Right atrium auricular region (tissue), 2 donors: Measurements from ENCODE around the gene SLIT1. TPM values are rescaled to one million over a fixed set of nuclear protein-coding genes. Genes with fewer than 3 reads are reported as not detected.

ENCODE experiments used
- DNase-seq: peaks from one replicate; pipeline ENCODE4 v3.0.0-alpha.2; 2019; ENCODE audit warnings: low spot score
- H3K27ac ChIP-seq, 2 donors: fragments of 200-600 bp; sonication (generic); 1 replicate in 1 of 2; 2 replicates in 1 of 2; pipeline ENCODE4 v1.5.1; 2016 to 2019
- H3K27me3 ChIP-seq, 2 donors: fragments of 200-600 bp; sonication (generic); one replicate each; pipeline versions ENCODE4 v1.5.1 to v1.6.0; 2017 to 2019
- H3K36me3 ChIP-seq: fragments of 200-600 bp; sonication (generic); one replicate; pipeline ENCODE4 v1.5.1; 2016
- H3K4me1 ChIP-seq, 2 donors: fragments of 200-600 bp; sonication (generic); one replicate each; pipeline versions ENCODE4 v1.5.1 to v1.6.0; 2017 to 2019
- H3K4me3 ChIP-seq, 2 donors: fragments of 200-600 bp; sonication (generic); 1 replicate in 1 of 2; 2 replicates in 1 of 2; pipeline ENCODE4 v1.5.1; 2017 to 2019; ENCODE audit warnings: mild to moderate bottlenecking in 1 of 2, moderate library complexity in 1 of 2
- H3K9me3 ChIP-seq, 2 donors: fragments of 200-600 bp; sonication (generic); one replicate each; pipeline ENCODE4 v1.5.1; 2019
- total RNA-seq, 2 donors: library from RNA; depleted of rRNA; stranded (reverse); fragments of >200 nt; gene quantifications; one replicate each; pipeline ENCODE4 v1.1.0, GENCODE V29; 2016
- TF ChIP-seq, protein P1 (sequence below), 2 donors: fragments of 200-600 bp; sonication (generic); IDR thresholded peaks; one replicate each; pipeline ENCODE4 v1.5.1; 2019; ENCODE audit warnings: antibody characterized with exemption in 2 of 2

The SLIT1 gene
- total RNA-seq, 2 donors from 2014 or later = not detected

GRCh38 chr10:96987141-96987841 is 198.5 kb downstream of the SLIT1 start:
- H3K36me3 ChIP-seq = peaks cover 1% of the 10 kb centered on the region
- no peak for DNase-seq
- H3K27me3 ChIP-seq = no peaks in the 10 kb centered on the region
- TF ChIP-seq, protein P1, sequence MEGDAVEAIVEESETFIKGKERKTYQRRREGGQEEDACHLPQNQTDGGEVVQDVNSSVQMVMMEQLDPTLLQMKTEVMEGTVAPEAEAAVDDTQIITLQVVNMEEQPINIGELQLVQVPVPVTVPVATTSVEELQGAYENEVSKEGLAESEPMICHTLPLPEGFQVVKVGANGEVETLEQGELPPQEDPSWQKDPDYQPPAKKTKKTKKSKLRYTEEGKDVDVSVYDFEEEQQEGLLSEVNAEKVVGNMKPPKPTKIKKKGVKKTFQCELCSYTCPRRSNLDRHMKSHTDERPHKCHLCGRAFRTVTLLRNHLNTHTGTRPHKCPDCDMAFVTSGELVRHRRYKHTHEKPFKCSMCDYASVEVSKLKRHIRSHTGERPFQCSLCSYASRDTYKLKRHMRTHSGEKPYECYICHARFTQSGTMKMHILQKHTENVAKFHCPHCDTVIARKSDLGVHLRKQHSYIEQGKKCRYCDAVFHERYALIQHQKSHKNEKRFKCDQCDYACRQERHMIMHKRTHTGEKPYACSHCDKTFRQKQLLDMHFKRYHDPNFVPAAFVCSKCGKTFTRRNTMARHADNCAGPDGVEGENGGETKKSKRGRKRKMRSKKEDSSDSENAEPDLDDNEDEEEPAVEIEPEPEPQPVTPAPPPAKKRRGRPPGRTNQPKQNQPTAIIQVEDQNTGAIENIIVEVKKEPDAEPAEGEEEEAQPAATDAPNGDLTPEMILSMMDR (IDR thresholded peaks at IDR 0.05) = no peak
- H3K27ac ChIP-seq = no peak overlapping the region
- no peaks in the 10 kb centered on the region for H3K4me1 ChIP-seq
- H3K4me3 ChIP-seq = no peak overlapping the region
- no peaks in the 10 kb centered on the region for H3K9me3 ChIP-seq

GRCh38 chr10:96986200-96986856 is 199.4 kb downstream of the SLIT1 start:
- Histone ChIP-seq H3K4me3 (no peak overlapping the region), H3K27ac (no peak overlapping the region), H3K9me3 (no peaks in the 10 kb centered on the region), H3K27me3 (no peaks in the 10 kb centered on the region), H3K4me1 (no peaks in the 10 kb centered on the region), H3K36me3 (peaks cover 11% of the 10 kb centered on the region)
- no peak for DNase-seq
- TF ChIP-seq, protein P1 (IDR thresholded peaks at IDR 0.05) = no peak

DNA sequence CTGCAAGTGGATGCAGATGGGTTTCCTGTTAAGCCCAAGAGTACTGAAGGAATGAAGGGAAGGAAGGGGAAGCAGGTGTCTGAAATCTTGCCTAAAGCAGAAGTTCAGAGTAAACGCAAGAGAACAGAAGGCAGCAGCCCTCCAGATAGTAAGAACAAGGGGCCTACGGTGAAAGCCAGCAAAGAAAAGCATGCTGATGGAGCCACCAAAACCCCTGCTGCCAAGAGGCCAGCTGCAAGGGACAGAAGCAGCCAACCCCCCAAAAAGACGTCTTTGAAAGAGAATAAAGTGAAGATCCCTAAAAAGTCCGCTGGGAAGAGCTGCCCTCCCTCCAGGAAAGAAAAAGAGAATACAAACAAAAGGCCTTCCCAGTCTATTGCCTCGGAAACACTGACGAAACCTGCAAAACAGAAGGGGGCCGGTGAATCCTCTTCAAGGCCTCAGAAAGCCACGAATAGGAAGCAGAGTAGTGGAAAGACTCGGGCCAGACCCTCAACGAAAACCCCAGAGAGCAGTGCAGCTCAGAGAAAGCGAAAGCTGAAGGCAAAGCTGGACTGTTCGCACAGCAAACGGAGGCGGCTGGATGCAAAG is 201.1 kb downstream of the SLIT1 start:
- H3K4me3 ChIP-seq = no peak overlapping the region
- no peaks in the 10 kb centered on the region for H3K4me1 ChIP-seq
- H3K27me3 ChIP-seq = no peaks in the 10 kb centered on the region
- no peaks in the 10 kb centered on the region for H3K9me3 ChIP-seq
- H3K27ac ChIP-seq = no peak overlapping the region
- H3K36me3 ChIP-seq = peaks cover 18% of the 10 kb centered on the region
- TF ChIP-seq, protein P1 (IDR thresholded peaks at IDR 0.05) = no peak
- no peak for DNase-seq

DNA sequence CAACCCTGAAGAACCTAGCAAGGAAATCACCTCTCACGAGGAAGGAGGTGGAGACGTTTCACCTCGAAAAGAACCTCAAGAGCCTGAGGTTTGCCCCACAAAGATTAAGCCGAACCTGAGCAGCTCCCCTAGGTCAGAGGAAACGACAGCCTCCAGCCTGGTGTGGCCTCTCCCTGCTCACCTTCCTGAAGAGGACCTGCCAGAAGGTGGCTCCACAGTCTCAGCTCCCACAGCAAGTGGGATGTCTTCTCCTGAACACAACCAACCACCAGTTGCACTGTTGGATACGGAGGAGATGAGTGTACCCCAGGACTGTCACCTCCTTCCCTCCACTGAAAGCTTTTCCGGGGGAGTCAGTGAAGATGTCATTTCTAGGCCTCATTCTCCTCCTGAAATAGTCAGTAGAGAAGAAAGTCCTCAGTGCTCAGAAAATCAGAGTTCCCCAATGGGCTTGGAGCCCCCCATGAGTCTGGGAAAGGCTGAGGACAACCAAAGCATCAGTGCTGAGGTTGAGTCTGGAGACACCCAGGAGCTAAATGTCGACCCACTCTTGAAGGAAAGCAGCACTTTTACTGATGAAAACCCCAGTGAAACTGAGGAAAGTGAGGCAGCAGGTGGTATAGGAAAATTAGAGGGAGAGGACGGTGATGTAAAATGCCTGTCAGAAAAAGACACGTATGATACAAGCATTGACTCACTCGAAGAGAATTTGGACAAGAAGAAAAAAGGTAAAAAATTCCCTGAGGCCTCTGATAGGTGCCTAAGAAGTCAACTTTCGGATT is 203.4 kb downstream of the SLIT1 start:
- H3K27ac ChIP-seq = no peak overlapping the region

GRCh38 chr10:96978621-96979154 is 207.1 kb downstream of the SLIT1 start:
- Histone ChIP-seq H3K27ac (no peak overlapping the region), H3K36me3 (peaks cover 18% of the 10 kb centered on the region), H3K9me3 (no peaks in the 10 kb centered on the region), H3K4me3 (no peak overlapping the region), H3K27me3 (no peaks in the 10 kb centered on the region), H3K4me1 (no peaks in the 10 kb centered on the region)
- DNase-seq = no peak
- TF ChIP-seq, protein P1 (IDR thresholded peaks at IDR 0.05) = no peak

More for the DNA sequence above, 203.4 kb downstream of the SLIT1 start:
- H3K36me3 ChIP-seq = peaks cover 18% of the 10 kb centered on the region
- TF ChIP-seq, protein P1 (IDR thresholded peaks at IDR 0.05) = no peak
- no peak overlapping the region for H3K4me3 ChIP-seq
- no peaks in the 10 kb centered on the region for H3K27me3 ChIP-seq
- no peaks in the 10 kb centered on the region for H3K9me3 ChIP-seq
- no peak for DNase-seq
- no peaks in the 10 kb centered on the region for H3K4me1 ChIP-seq
